Measurements from ENCODE around the gene C1orf174.

The C1orf174 gene

DNA sequence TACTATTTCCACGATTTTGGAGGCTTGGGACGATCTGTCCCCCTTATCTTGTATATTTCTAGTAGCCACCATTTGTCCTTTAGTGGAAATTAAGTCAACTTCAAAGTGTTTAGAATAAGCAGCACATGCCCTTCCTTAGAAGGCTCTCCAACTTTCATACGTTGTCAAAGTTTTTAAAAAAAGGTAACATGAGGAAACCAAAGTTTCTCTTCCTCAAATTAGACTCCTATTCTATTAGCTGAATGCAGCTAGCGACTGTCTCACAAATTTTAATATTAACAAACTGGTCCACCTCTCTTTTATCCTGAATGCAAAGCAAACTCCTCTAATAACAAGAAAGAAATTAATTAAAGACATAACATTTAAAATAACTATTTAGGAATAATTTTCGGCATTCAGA lies 6.9 kb downstream of the C1orf174 start:
- DNase-seq: no peak

DNA sequence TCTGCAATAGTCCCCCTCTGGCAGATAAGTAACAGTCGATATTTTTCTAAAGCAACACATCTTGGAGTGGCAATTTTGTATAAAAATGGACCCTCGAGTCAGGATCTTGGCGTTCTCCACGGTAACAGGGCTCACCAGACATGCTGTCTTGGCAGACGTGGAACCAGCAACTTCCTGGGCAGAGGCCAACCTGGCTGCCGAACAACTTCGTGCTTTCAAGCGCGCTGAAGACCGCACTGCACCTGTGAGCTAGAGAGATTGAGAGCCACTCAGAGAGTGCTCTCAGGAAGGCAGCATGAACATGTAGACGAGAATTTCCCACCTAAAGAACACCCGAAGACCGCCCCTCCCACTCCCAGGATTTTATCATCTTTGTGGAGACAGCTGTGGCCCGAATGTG lies 7.3 kb downstream of the C1orf174 start:
- no peak for DNase-seq

DNA sequence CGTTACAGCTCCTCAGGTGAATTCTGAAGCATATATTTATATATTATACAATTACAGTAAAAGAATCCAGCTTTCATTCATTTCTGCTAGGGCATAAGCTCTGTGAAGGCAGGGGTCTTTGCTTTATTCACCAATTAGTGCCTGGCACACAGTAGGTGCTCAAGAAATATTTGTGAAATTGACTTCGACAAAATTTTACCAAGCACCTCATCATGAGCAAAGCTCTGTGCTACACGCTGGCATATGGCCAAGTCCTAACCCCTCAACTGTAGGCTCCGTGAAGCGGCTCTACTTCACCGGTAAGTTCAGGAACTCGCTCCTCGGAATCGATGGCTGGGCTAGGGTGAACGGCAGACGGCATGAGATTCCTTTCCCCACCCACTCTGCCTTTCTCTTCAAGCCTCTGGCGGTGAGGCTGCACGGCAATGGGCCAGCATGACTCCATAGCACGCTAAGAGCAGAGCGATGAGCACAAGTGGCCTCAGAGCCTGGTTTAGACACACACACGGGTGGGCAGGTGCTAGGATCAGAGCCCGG lies 8.7 kb downstream of the C1orf174 start:
- no peak for DNase-seq

DNA sequence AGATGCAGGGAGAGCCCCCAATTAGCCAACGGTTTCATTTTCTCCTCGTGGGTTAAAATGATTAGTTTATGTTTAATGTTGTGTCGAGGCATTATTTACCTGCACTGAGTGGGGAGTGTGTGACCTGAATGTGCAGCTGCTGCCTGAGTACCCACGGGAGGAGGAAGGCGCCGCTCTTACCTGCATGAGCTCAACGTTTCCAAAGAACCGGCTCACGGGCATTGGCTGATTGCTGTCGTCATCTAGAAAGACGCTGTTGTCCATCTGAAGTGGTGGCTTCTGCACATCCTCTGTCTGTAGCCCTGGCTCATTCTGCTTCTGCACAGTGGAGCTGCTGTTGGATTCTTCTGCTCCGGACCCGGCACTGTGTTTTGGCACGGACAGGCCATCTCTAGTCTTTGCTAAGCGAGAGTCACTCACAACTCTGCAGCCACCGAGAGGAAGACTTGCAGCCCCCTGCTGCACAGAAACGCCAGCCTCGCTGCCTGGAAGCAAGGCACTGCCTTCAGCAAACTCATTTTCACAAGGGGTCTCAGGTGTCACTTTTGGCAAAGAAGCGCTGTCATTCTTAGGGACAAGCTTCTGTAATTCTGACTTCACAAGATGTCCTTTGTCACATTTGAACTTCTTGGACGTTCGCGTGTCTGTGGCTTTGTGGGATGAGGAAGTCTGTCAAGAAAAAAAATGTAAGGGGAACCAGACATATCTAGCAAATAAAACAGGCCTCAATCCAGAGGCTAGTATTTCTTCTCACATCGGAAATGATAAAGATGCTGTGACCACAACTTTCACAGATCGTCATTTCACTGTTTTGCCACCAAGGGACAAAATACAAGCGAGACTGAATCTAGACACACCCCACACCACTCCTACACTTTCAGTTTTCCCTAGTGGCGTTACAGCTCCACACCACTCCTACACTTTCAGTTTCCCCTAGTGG lies 9.4 kb downstream of the C1orf174 start:
- DNase-seq: no peak

DNA sequence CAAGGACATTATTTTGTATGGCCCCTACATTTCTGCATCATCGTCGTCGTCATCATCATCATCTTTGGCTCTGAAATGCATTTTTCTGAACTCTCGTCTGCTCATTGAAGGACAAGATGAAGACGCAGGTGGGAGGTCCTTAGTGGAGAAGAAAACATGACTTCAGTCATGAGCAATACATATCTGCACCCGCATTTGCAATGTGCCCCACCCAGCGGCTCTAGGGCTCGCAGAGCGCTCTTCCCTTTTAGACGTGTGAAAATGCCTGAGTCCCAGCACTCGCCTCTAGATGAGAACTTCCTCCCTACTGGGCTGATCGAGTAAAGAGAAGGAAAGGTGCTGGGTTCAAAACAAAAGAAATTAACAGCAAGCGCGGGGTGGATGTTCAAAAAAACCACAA lies 10.1 kb downstream of the C1orf174 start:
- DNase-seq: no peak

DNA sequence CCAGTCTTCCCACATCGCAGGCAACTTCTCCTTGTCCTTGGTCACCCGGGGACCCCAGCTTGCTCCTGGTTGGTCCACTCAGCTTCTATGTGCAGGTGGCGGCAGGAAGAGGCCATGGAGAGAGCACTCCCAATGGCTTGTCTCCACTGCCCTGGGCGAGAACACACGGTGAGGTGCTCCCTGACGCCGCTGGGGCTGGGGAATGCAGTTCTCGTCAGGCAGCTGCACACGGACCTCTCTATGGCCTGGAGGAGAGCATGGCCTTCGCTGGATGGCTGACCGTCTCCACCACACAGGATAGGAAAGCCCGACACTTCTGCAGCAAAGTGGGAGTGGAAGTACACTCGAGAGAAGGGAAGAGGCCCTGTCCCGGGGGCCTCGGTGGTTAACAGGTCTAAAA lies 11.8 kb downstream of the C1orf174 start:
- DNase-seq: no peak

DNA sequence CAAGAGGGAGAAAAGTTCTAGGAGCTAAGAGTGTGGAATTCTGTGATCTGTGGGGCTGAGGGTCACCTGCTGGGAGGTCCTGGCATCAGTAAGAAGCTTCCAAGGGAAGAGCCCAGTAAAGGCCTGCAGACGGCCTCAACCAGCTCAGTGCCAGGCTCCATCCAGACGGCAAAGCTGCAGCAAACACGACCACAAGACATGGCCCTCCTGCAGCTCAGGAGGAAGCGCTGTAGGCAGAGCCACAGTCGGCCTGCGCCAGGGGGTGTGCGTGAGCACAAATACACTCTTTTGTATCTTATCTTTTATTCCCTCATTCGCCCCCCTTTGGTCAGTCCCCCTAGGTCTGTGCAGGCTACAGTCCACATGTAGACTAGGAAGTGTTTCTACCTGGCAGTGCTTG lies 13.4 kb downstream of the C1orf174 start:
- DNase-seq: no peak

DNA sequence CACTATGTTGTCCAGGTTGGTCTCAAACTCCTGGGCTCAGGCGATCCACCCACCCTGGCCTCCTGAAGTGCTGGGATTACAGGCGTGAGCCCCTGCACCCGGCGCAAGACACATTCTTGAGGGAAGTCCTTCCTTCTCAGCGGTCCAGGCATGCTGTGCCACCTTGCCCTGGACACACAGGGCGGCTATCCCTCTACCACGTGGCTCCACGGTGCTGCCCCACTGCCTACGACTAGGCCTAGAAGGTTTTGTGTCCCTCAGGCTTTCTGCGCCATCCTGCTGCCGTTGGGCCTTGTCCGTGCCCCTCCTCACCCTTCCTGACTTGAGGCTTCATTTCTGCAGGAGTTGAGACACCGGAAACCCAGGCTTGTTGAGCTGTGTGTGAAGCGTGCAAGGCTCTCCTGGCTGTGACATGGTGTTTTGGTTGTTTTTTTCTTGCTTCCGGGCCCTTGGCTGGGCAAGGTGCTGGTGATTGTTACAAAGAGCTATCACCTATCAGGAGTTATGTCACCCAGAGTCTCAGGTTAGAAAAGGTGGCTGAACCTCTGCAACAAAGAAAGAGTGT lies 13.9 kb downstream of the C1orf174 start:
- no peak for DNase-seq

DNA sequence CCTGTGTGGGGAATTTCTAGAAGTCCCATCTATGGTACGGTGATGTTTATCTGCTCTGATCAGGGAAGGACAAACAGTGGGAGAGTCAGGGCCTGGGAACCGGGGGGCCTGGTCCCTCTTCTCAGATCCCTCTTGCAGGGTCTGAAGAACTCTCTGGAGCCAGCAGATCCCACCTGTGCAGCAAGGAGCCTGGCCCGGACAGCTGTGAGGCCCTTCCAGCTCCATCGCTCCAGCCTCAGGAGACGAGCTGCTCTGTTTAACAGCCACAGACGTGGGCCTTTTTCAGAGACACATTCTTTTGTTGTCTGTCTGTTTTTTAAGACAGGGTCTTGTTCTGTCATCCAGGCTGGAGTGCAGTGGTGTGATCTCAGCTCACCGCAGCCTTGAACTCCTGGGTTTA lies 14.5 kb downstream of the C1orf174 start:
- DNase-seq: no peak

DNA sequence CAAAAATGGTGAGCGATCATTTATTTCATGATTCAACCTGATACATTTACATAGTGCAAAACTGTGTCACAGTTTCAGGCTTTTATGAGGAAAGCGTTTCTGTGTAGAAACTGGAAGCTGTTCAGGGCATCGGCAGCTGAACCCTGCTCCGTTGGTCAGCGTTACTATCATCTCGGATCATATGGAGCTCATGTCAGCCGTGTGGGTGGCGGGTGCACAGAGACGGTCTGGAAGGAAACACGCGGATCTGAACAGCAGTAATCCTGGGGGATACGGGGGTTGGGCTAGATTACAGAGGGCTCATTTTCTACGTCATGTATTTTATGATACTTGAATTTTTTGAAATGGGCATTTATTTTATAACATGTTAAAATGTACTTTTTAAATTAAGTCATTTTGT lies 15.1 kb downstream of the C1orf174 start:
- no peak for DNase-seq

DNA sequence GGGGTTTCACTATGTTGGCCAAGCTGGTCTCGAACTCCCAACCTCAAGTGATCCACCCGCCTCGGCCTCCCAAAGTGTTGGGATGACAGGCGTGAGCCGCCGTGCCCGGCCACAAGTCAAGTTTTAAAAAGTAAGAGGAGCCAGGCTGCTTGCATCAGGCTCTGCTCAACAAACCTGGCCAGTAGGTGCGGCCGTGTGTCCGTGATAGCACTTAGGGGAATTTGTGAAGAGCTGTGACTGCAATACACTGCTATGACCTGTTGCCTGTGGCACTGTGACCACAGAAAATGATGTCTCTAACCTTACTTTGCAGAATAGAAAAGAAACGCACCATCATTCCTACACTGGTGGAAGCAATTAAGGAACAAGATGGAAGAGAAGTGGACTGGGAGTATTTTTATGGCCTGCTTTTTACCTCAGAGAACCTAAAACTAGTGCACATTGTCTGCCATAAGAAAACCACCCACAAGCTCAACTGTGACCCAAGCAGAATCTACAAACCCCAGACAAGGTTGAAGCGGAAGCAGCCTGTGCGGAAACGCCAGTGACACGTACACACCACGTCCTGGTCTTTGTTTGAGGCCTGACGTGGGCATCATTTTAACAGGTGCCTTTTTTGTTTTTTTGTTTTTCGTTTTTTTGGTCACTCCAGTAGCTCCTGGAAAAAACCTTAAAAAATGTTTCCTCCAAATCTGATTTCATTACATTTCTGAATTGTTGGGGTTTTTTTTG lies 16.7 kb downstream of the C1orf174 start:
- no peak for DNase-seq

DNA sequence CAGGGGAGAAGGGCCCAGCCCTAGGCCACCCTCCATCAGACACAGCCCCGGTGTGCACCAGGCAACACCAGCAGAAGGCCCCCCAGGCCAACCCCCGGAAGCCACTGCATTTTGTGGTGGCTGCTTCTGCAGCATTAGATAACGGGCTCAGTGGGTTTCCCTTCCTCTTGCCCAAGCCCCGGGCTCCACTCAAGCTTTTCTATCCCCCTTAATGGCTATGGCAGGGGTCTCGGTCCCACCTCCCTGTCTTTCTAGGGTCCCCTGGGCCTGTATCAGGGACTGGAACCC lies 18.9 kb downstream of the C1orf174 start:
- DNase-seq: no peak

DNA sequence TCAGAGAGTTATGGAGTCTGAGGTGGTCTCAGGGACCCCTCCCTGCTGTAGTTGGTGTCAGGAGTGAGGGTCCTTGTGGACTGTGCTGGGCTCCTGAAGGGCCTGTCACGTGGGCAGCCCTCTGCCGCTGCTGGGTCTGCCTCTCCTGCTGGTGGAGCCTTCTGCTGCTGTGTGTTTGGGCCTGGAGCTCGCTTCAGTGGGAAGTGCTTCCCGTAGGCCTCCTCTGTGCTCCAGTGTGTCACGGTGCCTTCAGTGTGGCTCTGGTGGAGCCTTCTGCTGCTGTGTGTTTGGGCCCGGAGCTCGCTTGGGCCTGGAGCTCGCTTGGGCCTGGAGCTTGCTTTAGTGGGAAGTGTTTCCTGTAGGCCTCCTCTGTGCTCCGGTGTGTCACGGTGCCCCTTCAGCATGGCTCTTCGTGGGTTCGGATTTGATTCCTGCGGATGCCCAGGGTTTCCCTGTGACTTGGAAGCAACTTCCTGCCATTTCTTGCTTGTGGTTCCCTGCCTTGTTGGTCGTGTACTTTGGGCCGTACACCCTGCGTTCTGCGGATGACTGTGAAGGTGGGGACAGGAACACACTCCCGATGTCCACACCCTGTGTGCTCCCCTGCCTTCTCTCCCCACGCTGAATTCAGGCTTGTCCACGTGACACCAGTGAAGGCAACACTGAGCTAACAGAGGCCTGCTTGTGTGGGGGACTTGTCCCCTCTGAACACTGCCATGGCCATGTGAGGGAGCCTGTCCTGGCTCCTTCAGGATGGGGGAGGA lies 19.5 kb downstream of the C1orf174 start:
- DNase-seq: no peak

DNA sequence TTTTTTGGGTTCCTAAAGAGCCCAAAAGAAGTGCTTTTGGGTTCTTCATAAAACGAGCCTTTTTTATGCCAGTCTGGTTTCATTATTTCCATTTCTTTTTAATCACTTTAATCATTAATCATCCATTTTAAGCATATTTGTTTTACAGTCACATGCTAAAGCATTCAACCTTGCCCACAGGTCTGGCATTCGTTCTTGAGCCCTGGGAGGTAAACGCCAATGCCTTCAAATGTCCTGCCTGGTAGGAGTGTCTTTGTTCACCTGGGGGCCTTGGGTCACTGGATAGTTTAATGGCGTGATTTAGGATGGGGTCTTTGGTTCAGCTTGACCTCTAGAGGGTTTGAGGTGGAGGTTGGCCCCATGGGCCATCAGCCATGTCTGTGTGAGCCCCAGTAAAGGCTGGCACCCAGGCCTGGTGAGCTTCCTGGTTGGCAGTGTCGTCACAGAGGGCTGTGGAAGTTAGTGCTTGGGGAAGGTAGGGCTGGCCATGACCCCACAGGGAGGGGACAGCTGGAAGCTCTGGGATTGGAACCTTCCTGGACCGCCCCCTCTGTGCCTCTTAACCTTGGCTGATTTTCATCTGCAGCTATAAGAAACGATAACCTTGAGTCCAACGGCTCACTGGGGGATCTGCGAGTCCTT lies 20.2 kb downstream of the C1orf174 start:
- DNase-seq: no peak

DNA sequence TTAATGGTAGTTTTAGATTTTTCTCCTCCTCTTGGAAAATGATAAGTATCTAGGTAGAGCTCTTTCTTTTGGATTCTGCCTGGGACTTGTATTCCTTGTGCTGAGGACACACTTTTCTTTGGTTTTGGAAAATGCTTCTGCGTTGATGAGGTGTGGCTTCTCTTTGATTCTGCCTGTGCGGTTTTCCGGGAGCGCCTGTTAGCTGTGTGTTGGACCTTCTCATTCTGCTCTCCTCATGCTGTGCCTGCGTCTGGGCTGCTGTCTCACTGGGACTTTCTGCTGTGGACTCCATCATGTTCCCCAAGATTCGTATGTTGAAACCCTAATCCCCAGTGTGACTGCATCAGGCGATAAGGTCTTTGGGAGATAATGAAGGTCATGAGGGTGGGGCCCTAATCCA lies 21.0 kb downstream of the C1orf174 start:
- no peak for DNase-seq

DNA sequence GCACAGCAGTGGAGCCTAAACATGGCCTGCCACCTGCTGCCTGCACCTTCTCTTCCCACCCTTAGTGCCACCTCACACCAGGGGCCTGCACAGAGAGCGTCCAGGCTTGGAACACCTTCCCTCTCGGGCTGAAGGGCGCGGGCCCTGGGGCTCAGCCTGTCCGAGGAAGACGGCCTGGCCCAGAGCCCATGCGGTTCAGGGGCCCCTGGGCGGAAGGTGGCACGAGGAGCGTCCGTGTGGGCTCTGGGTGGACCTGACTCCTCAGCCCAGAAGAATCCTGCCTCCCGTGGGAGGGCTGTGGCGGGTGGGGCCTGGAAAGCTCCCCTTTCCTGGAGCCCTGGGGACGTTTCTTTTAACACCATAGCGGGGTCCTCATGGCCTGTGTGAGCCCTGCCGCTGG lies 23.4 kb downstream of the C1orf174 start:
- DNase-seq: no peak

DNA sequence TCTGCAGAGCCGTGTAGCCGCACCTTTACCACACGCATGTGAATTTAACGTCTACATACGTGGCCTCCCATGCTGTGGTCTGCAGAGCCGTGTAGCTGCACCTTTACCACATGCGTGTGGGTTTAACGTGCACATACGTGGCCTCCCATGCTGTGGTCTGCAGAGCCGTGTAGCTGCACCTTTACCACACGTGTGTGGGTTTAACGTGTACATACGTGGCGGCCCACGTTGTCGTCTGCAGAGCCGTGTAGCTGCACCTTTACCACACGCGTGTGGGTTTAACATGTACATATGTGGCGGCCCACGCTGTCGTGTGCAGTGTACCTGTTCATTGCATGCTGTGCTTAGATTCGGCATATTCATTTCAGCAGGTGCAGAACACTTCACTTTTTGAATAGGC lies 25.3 kb downstream of the C1orf174 start:
- DNase-seq: no peak

DNA sequence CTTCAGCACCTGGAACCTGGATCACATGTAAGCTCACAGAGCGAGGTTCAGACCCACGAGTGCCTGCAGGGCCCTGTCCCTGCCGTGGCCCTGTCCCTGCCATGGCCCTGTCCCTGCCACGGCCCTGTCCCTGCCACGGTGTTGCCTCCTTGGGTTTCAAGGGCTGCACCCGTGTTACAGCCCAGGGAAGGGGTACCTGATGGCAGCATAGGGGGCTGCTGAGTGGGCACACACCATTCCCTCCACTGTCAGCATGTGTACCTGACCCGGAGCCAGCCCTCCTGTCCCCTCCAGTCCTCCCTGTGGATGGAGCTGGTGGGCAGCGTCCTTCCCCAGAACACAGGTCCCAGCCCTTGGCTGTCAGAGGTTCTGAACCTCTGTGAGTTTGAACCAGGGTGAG lies 27.5 kb downstream of the C1orf174 start:
- DNase-seq: no peak

DNA sequence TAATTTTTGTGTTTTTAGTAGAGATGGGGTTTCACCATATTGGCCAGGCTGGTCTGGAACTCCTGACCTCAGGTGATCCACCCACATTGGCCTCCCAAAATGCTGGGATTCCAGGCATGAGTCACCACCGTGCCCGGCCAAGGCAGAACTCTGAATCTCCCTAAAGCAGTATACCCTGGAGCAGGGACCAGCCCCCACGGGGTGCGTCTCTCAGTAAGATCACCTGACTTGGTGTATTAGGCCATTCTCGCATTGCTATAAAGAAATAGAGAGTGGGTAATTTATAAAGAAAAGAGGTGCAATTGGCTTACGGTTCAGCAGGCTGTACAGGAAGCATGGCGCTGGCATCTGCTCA lies 28.6 kb downstream of the C1orf174 start:
- DNase-seq: no peak

DNA sequence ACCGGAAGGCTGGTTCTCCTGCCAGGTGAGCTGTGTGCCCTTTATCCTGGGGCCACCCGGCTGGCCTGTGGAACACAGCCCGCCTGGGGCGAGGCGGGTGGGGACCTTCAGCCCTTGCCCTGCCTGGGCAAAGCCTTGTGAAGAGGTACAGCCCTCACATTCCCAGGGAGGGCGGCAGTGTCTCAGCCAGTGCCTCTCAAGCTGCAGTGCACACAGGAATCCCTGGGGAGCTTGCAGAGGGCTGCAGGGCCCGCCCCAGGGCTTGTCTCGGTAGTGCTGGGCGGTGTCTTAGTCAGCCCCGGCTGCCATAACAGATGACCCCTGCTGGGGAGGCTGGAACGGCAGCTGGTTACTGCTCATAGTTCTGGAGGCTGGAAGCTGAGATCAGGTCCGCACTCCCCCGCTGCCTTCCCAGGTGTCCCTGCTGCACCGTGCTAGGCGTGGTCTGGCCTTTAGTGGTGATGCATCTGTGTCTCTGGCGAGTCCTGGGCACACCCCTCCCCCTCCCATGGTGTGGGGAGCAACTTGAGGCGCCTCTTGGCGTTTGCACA lies 30.2 kb downstream of the C1orf174 start:
- DNase-seq: peak; percentile 6

DNA sequence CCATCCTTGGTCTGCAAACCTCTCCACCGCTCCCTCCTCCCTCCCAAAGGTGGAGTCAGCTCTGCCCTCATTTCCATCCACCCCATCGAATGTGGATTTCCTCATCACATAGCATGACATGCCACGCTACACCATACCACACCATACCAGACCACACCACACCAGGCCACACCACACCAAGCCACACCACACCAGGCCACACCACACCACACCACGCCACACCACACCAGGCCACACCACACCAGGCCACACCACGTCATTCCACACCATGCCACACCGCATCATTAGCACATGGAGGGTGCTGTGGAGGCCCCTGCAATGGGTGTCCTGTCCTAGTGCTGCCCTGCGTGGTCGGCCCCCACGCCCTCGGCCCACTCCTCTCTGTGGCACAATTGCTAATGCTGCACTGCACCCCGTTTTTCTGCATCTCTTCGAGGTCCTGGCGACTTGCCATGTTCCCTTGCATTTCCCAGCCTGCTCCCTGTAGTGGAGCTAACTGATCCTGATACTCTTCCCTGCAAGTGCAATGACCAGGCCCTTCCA lies 31.5 kb downstream of the C1orf174 start:
- DNase-seq: no peak

DNA sequence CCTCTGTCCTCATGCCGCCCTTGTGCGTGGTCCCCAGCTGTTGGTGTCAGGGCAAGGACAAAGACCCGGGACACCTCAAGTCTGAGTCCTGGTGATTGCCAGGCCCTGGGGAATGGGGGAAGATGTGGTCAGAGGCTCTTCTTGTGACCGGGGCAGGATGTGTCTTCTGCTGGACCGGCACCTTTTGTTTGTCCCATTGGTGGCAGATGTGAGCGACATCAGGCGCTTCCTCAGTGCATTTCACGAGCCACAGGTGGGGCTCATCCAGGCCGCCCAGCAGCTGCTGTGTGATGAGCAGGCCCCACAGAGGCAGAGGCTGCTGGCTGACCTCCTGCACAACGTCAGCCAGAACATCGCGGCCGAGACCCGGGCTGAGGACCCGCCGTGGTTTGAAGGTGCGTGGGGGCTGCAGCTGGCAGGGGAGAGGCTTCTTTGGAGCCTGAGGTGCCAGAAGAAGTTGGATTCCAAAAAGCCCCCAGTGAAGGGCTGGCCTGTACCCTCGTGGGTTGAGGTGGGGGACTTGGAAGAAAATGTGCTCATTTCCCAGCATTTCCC lies 34.4 kb downstream of the C1orf174 start:
- no peak for DNase-seq

All from COR-L47 (cell line).